Activated naive CD4-positive, alpha-beta T cell treated with anti-CD3 and anti-CD28 coated beads, Interleukin-2, amount 50 U/mL, for 16 hours (primary cell): ENCODE results near the gene DNM3.
"Not testable (repeated sequence)": the region's sequence is repeated elsewhere in the genome, so short reads cannot be mapped to it uniquely, and the experiment has no call there.

Experiments used
- DNase-seq: peaks from one replicate; pipeline ENCODE4 v3.0.0-alpha.2; 2020

DNM3 gene

GRCh38 chr1:171985639-171986038 lies 144.3 kb downstream of the DNM3 start:
- DNase-seq: no peak

DNA sequence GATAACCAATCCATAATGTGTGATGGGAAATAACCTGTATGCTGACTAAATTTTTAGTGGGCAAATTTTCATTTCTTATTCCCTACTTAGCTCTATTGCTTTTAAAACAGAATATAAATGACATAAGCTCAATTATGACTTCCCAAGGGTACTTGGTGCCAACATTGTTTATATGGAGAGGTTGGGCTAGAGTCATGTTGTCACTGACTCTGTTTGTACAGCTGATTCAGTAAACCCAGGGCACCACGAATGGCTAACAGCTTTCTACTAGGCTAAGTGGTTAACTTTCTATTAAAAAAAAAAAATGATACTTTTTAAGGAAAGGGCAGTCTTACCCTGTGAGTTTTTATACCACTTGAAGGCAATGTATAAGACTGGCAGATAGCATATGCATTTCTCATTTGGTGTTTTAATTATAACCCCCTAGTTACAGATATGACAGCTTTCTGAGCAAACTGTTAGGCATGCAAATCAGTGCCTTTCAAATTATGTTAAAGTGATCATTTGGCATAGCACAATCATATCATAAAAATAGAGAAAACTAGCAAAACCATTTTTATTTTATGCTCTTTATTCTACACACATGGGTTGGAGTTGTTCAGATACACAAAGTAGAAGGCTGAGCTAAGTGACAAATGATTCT lies 147.1 kb downstream of the DNM3 start:
- no peak for DNase-seq

- DNase-seq: no peak
Observed at GRCh38 chr1:171990371-171990770, 149.1 kb downstream of the DNM3 start.

DNA sequence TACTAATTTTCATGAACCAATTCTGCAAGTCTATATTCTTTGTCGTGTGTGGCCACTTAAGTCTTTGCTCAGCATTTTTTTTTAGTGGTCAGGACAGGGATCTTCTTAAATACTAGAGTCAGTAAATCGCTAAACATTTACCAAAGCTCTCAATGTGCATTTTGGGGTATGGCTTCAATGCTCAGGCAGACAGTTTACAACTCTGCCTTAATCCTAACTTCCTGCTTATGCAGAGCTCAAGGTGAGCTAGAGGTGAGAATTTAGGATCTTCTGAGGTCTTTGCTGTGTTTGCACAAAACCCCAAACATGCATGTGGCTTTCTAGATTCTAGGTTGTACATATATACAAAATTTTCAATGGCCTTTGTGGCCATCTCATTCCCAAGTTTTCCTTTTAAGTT lies 153.0 kb downstream of the DNM3 start:
- no peak for DNase-seq

- no peak for DNase-seq
Observed at GRCh38 chr1:171995573-171995972, 154.3 kb downstream of the DNM3 start.

DNA sequence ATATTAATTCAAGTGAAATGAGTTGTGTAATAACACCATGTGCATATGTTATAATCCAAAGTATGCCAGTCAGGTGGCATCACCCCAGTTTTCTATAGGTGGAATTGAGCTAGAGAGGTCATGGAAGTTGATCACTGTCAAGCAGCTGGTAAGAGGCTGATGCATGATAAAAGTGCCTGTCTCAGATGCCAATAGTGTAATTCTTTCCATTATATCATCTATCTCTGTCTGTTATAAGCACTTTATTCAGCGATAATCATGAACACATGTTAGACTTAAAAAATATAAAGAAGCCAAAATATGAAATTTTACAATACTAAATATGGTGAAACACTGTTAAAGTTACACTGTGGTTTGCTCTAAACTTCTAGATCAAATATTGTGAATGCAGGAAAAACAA lies 156.6 kb downstream of the DNM3 start:
- DNase-seq: no peak

GRCh38 chr1:171998711-171999110 lies 157.4 kb downstream of the DNM3 start:
- no peak for DNase-seq

DNA sequence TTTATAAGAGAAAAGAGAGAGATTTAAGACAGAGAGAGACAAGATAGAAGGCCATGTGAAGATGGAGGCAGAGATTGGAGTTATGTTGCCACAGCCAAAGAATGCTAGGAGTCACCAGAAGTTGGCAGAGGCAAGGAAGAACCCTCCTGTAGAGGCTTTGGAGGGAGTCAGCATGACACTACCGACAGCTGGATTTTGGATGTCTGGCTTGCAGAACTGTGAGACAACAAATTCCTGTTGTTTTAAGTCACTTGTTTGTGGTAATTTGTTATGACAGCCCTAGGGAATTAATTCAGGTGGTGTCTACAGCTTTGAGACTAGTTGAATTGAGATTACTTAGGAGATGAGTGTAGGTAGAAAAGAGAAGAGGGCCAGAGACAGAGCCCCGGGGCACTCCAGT lies 158.5 kb downstream of the DNM3 start:
- no peak for DNase-seq

- no peak for DNase-seq
Observed at GRCh38 chr1:172001288-172001687, 160.0 kb downstream of the DNM3 start.

GRCh38 chr1:172002725-172003345 lies 161.5 kb downstream of the DNM3 start:
- DNase-seq: no peak

- no peak for DNase-seq
Observed at GRCh38 chr1:172003766-172004530, 162.7 kb downstream of the DNM3 start.

- DNase-seq: no peak
Observed at GRCh38 chr1:172004671-172005070, 163.4 kb downstream of the DNM3 start.

- DNase-seq: no peak
Observed at GRCh38 chr1:172005856-172006255, 164.6 kb downstream of the DNM3 start.

GRCh38 chr1:172006660-172007059 lies 165.4 kb downstream of the DNM3 start:
- DNase-seq: no peak

DNA sequence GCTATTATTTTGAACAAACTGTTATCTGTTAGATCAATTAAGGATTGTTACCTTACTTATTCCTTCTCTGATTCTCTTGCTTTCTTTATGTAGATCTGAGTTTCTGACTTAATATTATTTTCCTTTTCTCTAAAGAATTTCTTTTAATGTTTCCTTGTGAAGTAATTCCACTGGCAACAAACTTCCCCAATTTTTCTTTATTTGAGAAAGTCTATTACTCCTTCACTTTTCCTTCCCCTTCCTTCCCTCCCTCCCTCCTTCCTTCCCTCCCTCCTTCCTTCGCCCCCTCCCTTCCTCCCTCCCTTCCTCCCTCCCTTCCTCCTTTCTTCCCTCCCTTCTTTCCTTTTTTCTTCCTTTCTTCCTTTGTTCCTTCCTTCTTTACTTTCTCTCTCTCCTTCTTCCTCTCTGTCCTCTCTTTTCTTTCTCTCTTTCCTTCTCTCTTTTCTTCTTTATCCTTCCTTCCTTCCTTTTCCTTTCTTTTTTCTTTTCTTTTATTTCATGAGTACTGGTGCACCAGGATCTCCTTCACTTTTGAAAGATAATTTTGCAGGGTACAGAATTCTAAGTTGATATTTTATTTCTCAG lies 177.5 kb downstream of the DNM3 start:
- no peak for DNase-seq

- DNase-seq: no peak
Observed at GRCh38 chr1:172019976-172020375, 178.7 kb downstream of the DNM3 start.

GRCh38 chr1:172024516-172024915 lies 183.2 kb downstream of the DNM3 start:
- DNase-seq: no peak

- not testable (repeated sequence) for DNase-seq
Observed at GRCh38 chr1:172024944-172025738, 183.8 kb downstream of the DNM3 start.

DNA sequence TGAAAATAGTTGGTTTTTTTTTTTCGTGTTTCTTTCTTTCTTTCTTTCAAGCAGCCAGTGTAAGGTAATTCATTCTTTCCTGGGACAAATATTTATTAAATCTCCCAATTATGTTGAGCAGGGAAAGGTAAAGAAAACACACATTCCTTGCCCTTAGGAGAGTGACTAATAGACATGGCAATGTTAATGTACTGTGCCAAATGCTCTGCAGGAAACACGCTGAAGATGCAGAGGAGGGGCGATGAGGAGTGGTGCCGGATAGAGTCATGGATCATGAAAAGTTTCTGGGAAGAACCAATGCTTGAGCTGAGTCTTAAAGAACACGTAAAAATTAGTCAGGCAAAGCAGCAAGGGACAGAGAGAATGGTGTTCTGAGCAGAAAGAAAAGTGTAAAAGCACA lies 199.2 kb downstream of the DNM3 start:
- no peak for DNase-seq

DNA sequence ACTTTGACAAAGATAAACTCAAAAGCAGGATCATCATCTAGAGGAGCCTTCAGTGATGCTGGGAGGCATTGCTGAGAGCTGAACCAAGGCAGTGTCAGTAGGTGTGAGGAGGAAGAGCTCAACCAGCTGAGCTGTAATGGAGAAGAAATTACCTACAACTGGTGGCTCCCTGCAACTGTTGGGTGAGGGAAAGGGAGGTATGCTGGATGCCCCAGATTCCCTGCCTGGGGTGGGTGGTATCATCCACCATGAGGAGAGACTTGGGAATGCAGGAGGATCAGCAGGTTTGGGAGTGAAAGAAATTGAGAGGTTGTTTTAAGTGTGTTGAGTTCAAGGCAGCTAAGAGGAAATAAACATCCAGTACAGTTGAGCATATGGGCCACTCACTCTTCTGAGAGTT lies 199.8 kb downstream of the DNM3 start:
- no peak for DNase-seq

DNA sequence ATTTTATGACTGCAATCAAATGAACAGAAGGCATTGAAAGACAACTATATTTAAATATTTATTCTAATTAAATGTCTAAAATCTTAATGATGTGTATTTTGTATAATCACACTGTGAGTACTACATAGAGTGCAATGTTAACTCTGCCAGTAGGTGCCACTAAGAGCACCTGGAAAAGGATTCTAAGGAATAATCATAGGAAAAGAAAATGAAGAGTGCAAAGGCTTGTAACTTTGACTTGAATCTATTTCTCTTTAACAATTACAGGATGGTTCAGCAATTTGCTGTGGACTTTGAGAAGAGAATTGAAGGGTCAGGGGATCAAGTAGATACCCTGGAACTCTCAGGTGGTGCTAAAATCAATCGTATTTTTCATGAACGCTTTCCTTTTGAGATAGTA lies 200.4 kb downstream of the DNM3 start:
- DNase-seq: no peak

DNA sequence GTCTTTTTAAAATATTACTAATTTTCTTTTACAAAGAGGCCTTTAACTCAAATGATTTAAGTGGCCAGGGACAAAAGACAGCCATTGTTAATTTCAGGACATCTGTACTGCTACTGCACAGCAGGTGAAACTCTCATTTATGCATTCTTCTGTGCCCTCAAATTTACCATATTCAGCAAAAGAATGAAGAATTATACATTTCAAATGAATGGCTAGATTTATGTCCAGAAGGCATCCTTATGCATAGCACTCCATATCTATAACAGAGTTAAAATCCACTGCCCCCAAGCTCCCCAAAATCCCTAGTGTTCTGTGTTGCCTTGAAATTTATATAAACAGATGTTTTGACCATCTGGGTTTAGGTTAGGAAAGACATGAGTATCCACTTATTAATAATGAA lies 202.6 kb downstream of the DNM3 start:
- no peak for DNase-seq

DNA sequence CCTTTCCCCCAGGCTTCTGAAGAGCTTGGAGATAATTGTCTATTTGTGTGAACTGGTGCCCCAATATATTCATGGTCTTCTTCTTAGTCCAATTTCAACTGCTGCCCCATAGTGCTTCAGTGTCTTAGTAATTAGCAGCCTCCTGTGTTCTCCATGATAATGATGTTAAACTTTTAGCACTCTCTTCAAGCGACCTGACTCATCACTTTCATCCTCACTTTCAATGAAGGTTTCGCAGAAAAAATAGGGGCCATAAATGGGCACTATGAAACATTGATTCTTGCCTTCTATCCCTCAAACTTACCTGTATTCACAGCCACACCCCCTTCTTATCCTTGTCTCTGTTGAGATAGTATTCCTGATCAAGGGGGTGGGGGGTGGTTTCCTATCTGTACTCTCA lies 210.6 kb downstream of the DNM3 start:
- DNase-seq: no peak
